ENCODE results near the gene VHLL. TPM values are rescaled to one million over a fixed set of nuclear protein-coding genes. Genes with fewer than 3 reads are reported as not detected.

VHLL gene
- total RNA-seq, 1 experiment from 2014 or later, result not detected

DNA sequence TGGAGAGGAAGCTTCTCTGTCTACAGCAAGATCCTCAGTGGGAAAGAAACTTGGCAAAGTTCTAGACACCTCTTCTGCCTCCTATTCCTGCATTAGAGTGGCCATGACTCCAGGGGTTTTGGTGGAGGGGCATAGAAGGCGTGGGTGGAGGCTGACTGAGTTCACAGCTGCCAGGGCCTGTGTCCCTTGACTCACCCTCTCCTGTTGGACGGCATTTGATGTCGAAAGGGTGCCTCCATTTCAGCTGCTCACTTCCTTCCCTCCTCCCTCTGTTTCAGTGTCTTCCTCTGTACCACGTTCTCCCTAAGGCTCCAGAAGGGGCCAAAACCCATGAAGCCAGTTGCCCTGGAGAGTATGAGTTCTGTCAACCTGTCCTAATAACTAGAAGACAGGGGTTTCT lies 14.3 kb downstream of the VHLL start:
- Histone ChIP-seq H3K9me3 (ENCODE audit: control insufficient read depth, low read depth, low read length) (no peaks in the 10 kb centered on the region), H2BK15ac (ENCODE audit: low read depth, low read length) (no peak overlapping the region), H3T11ph (ENCODE audit: low read length) (no peak overlapping the region), H4K91ac (ENCODE audit: insufficient read length, low read depth, low read length) (no peak overlapping the region), H3K23ac (ENCODE audit: insufficient read length, low read depth, low read length) (no peak overlapping the region), H3K56ac (ENCODE audit: insufficient read length, low read depth, low read length) (no peak overlapping the region), H2BK120ac (ENCODE audit: low read depth, low read length, poor library complexity, severe bottlenecking) (no peak overlapping the region), H3K27me3 (ENCODE audit: insufficient read depth, low read length) (no peaks in the 10 kb centered on the region; the same call in 1 of the 2 replicates), H2AK5ac (ENCODE audit: insufficient read length, low read length) (no peak overlapping the region), H3K9ac (ENCODE audit: extremely low read depth, insufficient read length, low read length) (no peak overlapping the region), H2BK20ac (ENCODE audit: low read depth, low read length, poor library complexity, severe bottlenecking) (no peak overlapping the region), H2BK5ac (ENCODE audit: insufficient read length, low read length) (no peak overlapping the region), H3K79me1 (ENCODE audit: insufficient read depth, low read depth, low read length, poor library complexity, severe bottlenecking) (no peaks in the 10 kb centered on the region), H4K5ac (ENCODE audit: insufficient read length, low read depth, low read length) (no peak overlapping the region), H2AFZ (ENCODE audit: low read length) (no peak overlapping the region), H2BK12ac (ENCODE audit: insufficient read length, low read depth, low read length) (no peak overlapping the region), H3K27ac (ENCODE audit: insufficient read length, low read depth, low read length) (no peak overlapping the region), H4K8ac (replicated peaks; ENCODE audit: insufficient read length, low read depth, low read length) (no peak overlapping the region), H3K18ac (ENCODE audit: insufficient read length, low read depth, low read length) (no peak overlapping the region), H3K4me2 (ENCODE audit: insufficient read depth, insufficient read length, low read length) (no peak overlapping the region), H4K20me1 (ENCODE audit: control insufficient read depth, insufficient read depth, insufficient read length) (no peaks in the 10 kb centered on the region), H3K4me1 (ENCODE audit: insufficient read depth, low read length) (no peaks in the 10 kb centered on the region), H3K4ac (ENCODE audit: low read depth, low read length) (no peak overlapping the region), H3K79me2 (ENCODE audit: insufficient read depth, low read length) (peaks cover 20% of the 10 kb centered on the region), H3K14ac (ENCODE audit: insufficient read depth, low read length) (no peak overlapping the region), H3K23me2 (ENCODE audit: insufficient read length, low read depth, low read length, poor library complexity, severe bottlenecking) (peaks cover 12% of the 10 kb centered on the region)
- TF ChIP-seq, protein P1, sequence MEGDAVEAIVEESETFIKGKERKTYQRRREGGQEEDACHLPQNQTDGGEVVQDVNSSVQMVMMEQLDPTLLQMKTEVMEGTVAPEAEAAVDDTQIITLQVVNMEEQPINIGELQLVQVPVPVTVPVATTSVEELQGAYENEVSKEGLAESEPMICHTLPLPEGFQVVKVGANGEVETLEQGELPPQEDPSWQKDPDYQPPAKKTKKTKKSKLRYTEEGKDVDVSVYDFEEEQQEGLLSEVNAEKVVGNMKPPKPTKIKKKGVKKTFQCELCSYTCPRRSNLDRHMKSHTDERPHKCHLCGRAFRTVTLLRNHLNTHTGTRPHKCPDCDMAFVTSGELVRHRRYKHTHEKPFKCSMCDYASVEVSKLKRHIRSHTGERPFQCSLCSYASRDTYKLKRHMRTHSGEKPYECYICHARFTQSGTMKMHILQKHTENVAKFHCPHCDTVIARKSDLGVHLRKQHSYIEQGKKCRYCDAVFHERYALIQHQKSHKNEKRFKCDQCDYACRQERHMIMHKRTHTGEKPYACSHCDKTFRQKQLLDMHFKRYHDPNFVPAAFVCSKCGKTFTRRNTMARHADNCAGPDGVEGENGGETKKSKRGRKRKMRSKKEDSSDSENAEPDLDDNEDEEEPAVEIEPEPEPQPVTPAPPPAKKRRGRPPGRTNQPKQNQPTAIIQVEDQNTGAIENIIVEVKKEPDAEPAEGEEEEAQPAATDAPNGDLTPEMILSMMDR (conservative IDR thresholded peaks at IDR 0.05), result no peak
- DNase-seq, result no peak
- no peaks in the 10 kb centered on the region for H3K9me3 Mint-ChIP-seq
- no peak overlapping the region for H3K27ac Mint-ChIP-seq
- WGBS (ENCODE audit: extremely low coverage, insufficient read length, low lambda C conversion rate), result no CpG with 5 or more reads among the region's 4 CpGs
- 0 out of 5 replicates have a peak overlapping the region, but pooled peaks of 1 of the 2 experiments have one; percentile 42 for H3K4me3 Mint-ChIP-seq
- no peaks in the 10 kb centered on the region; the same call in 1 of the 2 replicates for H3K27me3 Mint-ChIP-seq (ENCODE audit: low read depth)
- peaks cover 0 to 9% (median 3%) of the 10 kb centered on the region in 3 experiments; a peak in 3 of 7 replicates for H3K36me3 Mint-ChIP-seq (ENCODE audit: insufficient read depth in 1 of 3, low read depth in 3 of 3)
- peaks cover 24 to 29% of the 10 kb centered on the region in 2 experiments for H3K4me1 Mint-ChIP-seq
